ENCODE measurements around the gene CXCL5. TPM values are rescaled to one million over a fixed set of nuclear protein-coding genes. Genes with fewer than 3 reads are reported as not detected.

The CXCL5 gene
- total RNA-seq (2014; rRNA removed; shearing (Covaris generic)) = 155 and 183 TPM in 2 replicates
- 133 and 183 TPM in 2 replicates for polyA plus RNA-seq (2014; cell fraction: nucleus; rRNA removed)

DNA sequence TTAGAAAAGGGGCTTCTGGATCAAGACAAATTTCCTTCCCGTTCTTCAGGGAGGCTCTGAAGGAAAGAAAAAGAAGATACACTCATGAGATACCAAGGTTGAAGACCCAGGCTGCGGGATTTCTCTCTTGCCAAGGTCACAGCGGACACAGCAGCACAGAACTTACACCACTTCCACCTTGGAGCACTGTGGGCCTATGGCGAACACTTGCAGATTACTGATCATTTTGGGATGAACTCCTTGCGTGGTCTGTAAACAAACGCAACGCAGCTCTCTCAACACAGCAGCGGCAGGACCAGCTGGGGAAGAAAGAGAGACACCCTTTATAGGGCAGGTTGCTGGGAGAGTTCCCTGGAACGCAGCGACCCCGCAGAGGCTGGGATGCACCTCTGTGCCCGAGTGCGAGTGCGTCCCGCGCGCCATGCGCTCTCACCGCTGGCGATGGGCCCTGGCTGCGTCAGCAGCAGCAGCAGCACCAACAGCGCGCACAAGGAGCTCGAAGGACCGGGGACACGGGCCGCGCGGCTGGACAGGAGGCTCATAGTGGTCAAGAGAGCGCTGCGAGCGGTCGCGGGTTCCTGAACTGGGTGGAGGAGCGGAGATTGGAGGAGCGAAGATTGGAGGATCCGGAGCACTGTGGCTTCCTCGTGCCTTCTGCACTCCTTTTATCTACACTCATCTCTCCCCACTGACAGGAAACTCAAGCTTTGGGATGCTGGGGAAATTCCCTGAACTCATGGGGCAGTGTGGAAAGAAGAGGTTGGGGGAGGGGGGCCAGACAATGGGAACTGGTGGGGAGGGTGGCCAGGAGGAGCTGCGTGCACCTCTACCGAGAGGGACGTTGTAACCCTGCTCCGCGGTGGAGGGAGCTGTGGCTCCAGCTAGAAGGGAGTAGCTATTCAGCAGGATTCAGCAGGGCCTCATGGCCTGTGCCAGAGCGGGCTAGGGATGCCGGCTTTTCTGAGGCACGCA is at the start of gene CXCL5:
Gene CXCL5, minus strand, starts transcription at position 638 of the 972 bp plus-strand sequence. Its CDS starts 96 bp downstream, at position 542.
- peak; percentile 88 for DNase-seq (ENCODE audit: extremely low read depth, low read depth)

DNA sequence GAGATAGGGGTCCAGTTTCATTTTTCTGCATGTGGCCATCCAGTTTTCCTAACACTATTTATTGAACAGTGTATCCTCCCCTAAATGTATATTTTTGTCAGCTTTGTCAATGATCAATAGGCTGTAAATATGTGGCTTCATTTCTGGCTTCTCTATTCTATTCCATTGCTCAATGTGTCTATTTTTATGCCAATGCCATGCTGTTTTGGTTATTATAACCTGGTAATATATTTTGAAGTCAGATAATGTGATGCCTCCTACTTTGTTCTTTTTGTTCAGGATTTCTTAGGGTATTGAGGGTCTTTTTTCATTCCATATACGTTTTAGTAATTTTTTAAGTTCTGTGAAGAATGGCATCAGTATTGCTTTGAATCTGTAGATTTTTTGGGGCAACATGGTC is 48.7 kb upstream of the CXCL5 start:
- no peak for DNase-seq (ENCODE audit: extremely low read depth, low read depth)

GRCh38 chr4:74045772-74046171 is 47.3 kb upstream of the CXCL5 start:
- DNase-seq (ENCODE audit: extremely low read depth, low read depth) = no peak

DNA sequence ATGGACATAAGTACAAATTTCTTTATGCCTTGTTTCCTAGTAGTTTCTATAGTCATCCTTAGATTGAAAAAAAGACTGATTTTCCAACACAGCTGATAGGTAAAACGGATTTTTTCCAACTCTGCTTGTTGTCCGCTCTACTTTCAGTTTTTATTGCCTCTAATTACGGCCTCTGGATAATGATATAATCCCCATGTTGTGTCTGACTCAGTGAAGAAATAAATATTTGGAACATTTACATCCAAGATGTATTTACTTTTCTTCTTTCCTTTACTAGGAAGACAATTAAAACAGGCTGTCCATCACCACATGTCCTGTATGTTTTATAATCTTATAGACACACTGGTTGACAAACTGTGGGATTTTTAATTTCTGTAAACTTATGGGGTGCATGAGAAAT is 46.8 kb upstream of the CXCL5 start:
- DNase-seq (ENCODE audit: extremely low read depth, low read depth) = no peak

- no peak for DNase-seq (ENCODE audit: extremely low read depth, low read depth)
These were observed 46.2 kb upstream of the CXCL5 start for GRCh38 chr4:74044677-74045076.

- no peak for DNase-seq (ENCODE audit: extremely low read depth, low read depth)
These were observed 44.2 kb upstream of the CXCL5 start for GRCh38 chr4:74042681-74043080.

DNA sequence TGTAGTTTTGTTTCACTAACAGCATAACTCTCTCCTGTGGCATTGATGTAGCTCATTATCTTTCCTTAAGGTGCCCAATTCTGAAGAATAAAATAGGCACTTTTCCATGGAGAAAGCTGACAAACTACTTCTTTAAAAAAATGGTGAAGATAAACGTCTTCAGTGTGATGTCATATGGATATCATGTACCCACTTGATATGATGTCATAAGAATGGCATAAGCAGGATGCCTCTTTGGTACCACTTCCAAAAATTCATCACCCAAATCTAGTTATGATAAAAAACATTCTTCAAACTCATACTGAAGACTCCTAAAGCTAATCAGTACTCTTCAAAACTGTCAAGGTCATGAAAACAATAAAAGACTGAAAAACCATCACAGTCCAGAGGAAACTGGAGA is 42.9 kb upstream of the CXCL5 start:
- DNase-seq (ENCODE audit: extremely low read depth, low read depth) = no peak

DNA sequence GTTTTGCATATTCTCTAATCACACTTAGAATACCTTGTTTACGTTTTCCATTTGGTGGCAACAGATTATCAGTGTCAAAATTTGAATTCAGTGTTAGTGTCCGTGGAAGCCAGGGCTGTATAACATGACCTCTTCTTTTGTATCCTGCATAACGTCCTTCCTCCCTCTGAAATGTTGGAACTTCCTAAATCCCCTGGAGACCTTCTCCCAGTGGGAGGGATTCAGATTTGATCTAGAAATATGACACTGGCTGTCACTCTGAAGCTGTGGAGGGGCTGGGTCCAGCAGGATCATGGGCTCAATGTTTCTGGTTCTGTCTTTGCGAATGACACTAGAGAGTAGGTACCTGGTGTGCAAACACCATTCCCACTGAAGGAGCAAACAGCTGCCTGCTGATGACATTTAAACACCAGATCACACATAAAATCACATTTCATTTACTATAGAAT is 40.9 kb upstream of the CXCL5 start:
- DNase-seq (ENCODE audit: extremely low read depth, low read depth) = no peak

- DNase-seq (ENCODE audit: extremely low read depth, low read depth) = peak; percentile 57
These were observed 40.2 kb upstream of the CXCL5 start, which contains the start of gene CXCL3 for GRCh38 chr4:74038425-74039314. CXCL3 (minus strand) TSS chr4:74038689; CDS start chr4:74038611, 78 bp downstream.

DNA sequence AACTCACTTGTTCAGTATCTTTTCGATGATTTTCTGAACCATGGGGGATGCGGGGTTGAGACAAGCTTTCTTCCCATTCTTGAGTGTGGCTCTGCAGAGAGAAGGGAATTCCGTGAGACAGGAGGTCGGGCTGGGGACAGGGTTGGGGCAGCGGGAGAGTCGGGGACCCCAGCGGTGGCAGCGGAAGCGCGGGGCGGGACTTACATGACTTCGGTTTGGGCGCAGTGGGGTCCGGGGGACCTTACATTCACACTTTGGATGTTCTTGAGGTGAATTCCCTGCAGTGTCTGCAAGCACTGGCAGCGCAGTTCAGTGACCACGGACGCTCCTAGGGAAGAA is 39.6 kb upstream of the CXCL5 start:
- DNase-seq (ENCODE audit: extremely low read depth, low read depth) = no peak

DNA sequence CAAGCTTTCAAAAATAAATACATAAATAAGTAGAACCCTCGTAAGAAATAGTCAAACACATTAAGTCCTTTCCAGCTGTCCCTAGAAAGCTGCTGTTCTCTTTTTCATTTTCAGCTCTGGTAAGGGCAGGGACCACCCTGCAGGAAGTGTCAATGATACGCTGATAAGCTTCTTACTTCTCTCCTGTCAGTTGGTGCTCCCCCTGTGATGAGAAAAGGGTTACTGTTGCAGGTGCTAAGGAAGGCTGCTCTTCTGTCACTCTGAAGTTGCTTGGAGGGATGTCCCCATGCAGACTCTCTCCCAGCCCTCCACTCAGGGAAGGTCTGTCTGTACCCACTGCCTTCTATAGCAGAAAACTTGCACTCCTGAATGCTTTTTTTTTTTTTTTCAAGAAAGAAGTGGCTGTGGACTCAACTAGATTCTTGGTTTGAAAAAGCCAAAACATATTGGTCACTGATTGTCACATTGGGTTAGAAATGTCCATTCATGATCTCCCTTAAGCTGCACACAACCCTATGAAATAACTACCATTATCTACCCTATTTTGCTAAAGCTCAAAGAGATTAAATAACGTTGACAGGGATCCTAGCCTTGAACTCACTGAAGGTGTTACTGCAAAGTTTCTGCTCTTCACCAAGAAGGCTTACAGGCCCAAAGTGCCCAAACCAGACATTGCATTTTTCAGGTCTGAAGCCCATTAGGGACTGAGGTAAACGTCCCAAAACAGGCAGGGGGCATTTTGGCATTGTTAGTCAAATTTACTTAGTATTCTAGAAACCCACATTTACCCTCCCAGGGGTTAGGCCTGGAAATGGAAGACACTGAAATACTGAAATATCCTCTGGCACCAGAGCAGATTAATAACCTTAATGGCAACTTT is 38.8 kb upstream of the CXCL5 start:
- DNase-seq (ENCODE audit: extremely low read depth, low read depth) = no peak

- DNase-seq (ENCODE audit: extremely low read depth, low read depth) = no peak
These were observed 35.3 kb upstream of the CXCL5 start for GRCh38 chr4:74033739-74034138.

DNA sequence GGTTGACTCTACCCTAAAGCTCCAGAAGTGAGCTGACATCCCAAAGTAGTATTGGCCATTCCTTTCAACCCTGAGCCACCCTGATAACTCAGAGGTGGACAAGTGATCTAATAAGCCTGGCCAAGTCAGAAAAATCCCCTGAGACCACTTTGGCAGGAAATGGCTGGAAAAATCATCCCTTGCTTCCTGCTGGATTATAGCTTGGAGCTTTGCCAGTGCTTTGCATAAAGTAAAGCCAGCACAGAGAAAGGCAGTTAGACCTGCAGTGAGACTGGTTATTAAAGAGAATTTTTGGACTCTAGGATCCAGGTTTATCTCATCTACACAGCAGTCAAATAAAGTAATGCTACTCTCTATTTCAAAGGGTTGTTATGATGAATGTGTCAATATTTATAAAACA is 33.6 kb upstream of the CXCL5 start:
- no peak for DNase-seq (ENCODE audit: extremely low read depth, low read depth)

GRCh38 chr4:74031576-74031975 is 33.1 kb upstream of the CXCL5 start:
- DNase-seq (ENCODE audit: extremely low read depth, low read depth) = no peak

GRCh38 chr4:74030285-74030684 is 31.8 kb upstream of the CXCL5 start:
- no peak for DNase-seq (ENCODE audit: extremely low read depth, low read depth)

GRCh38 chr4:74028504-74028903 is 30.0 kb upstream of the CXCL5 start:
- no peak for DNase-seq (ENCODE audit: extremely low read depth, low read depth)

- DNase-seq (ENCODE audit: extremely low read depth, low read depth) = no peak
These were observed 25.2 kb upstream of the CXCL5 start for GRCh38 chr4:74023709-74024108.

- DNase-seq (ENCODE audit: extremely low read depth, low read depth) = no peak
These were observed 23.1 kb upstream of the CXCL5 start for GRCh38 chr4:74021601-74022000.

GRCh38 chr4:74018771-74019170 is 20.3 kb upstream of the CXCL5 start:
- no peak for DNase-seq (ENCODE audit: extremely low read depth, low read depth)

GRCh38 chr4:74018116-74018515 is 19.6 kb upstream of the CXCL5 start:
- DNase-seq (ENCODE audit: extremely low read depth, low read depth) = no peak

All from NCI-H460 (cell line).